Gastrocnemius medialis (tissue), 4 donors: ENCODE data around the gene GTPBP4. TPM values are rescaled to one million over a fixed set of nuclear protein-coding genes. Genes with fewer than 3 reads are reported as not detected.
A peak's percentile ranks its signal among the peaks of the same experiment; 100 is the strongest.

Source experiments
- ATAC-seq, 2 donors: fragments of 150-250 bp; one replicate each; pipeline ENCODE4 v1.9.1; 2016
- DNase-seq, 2 donors: peaks; one replicate each; pipeline ENCODE4 v3.0.0-alpha.2; 2019
- H3K27ac ChIP-seq, 4 donors: fragments of 200-600 bp; sonication (generic); 1 replicate in 1 of 4; 2 replicates in 3 of 4; pipeline ENCODE4 v1.5.1; 2016 to 2018; ENCODE audit warnings: mild to moderate bottlenecking in 2 of 4, moderate library complexity in 1 of 4
- H3K27me3 ChIP-seq, 3 donors: fragments of 200-600 bp; sonication (generic) in 2 of 3; 1 replicate in 1 of 3; 2 replicates in 2 of 3; pipeline versions ENCODE4 v1.5.1 to v1.6.0; 2016 to 2019; ENCODE audit warnings: mild to moderate bottlenecking in 1 of 3, moderate library complexity in 1 of 3
- H3K36me3 ChIP-seq, 2 donors: fragments of 200-600 bp; sonication (generic) in 1 of 2; one replicate each; pipeline ENCODE4 v1.5.1; 2017 to 2018
- H3K4me1 ChIP-seq, 2 donors: fragments of 200-600 bp; sonication (generic) in 1 of 2; one replicate each; pipeline ENCODE4 v1.5.1; 2016 to 2017; ENCODE audit warnings: mild to moderate bottlenecking in 2 of 2
- H3K4me3 ChIP-seq, 4 donors: fragments of 200-600 bp; sonication (generic) in 3 of 4; 1 replicate in 1 of 4; 2 replicates in 3 of 4; pipeline ENCODE4 v1.5.1; 2016 to 2019; ENCODE audit warnings: mild to moderate bottlenecking in 2 of 4
- H3K9me3 ChIP-seq, 3 donors: fragments of 200-600 bp; sonication (generic) in 2 of 3; 1 replicate in 1 of 3; 2 replicates in 2 of 3; pipeline ENCODE4 v1.5.1; 2016 to 2019
- CTCF ChIP-seq, 5 experiments: fragments of 450-650 bp in 3 of 5; fragments of 200-600 bp in 2 of 5; sonication (generic) in 2 of 5; IDR thresholded peaks in 4 of 5; conservative IDR thresholded peaks in 1 of 5; 1 replicate in 4 of 5; 2 replicates in 1 of 5; pipeline ENCODE4 v1.5.1; 2016 to 2019; ENCODE audit warnings: antibody characterized with exemption in 5 of 5, mild to moderate bottlenecking in 3 of 5, moderate library complexity in 3 of 5
- POLR2A ChIP-seq, 2 donors: fragments of 450-650 bp; IDR thresholded peaks; one replicate each; pipeline ENCODE4 v1.6.1; 2017; ENCODE audit warnings: antibody characterized with exemption in 2 of 2, mild to moderate bottlenecking in 2 of 2, moderate library complexity in 2 of 2
- in situ Hi-C, 4 donors: fragments of 200-750 bp; cut with MboI; loops; one replicate each; pipeline versions ENCODE4 v1.15.0 to v1.8.0; 2017; ENCODE audit warnings: low sequenced_read_pairs in 4 of 4
- intact Hi-C: fragments of 100-400 bp; cut with DNase I; formaldehyde crosslinking; loops from one replicate; pipeline ENCODE4 v1.15.1; 2023; ENCODE audit warnings: low total_unique reads
- total RNA-seq, 4 donors: library from RNA; depleted of rRNA; stranded (reverse); fragments of >200 nt; gene quantifications; one replicate each; pipeline versions ENCODE4 v1.1.0 to v1.2.3, GENCODE V29; 2016

GTPBP4 gene
- total RNA-seq, 4 donors from 2014 or later = 34.7 to 51.5 (median 38.5) TPM

GRCh38 chr10:1040133-1040532 lies 51.9 kb downstream of the GTPBP4 start:
- DNase-seq (no peak), ATAC-seq (no peak)
- no peak for TF ChIP-seq POLR2A (IDR thresholded peaks at IDR 0.05)
- TF ChIP-seq CTCF (IDR thresholded peaks at IDR 0.05 in 4 of 5, conservative IDR thresholded peaks at IDR 0.05 in 1 of 5) = no peak
- peak overlapping the region; percentile 23 to 93 (median 92) for H3K27ac ChIP-seq
- in situ Hi-C loops (no loop called here), intact Hi-C loops (loop anchor here (10.0 kb wide), 2 partner anchors 355 to 415 kb away; partner anchors contain the start of gene DIP2C)
- H3K9me3 ChIP-seq = no peaks in the 10 kb centered on the region
- H3K27me3 ChIP-seq = no peaks in the 10 kb centered on the region
- H3K36me3 ChIP-seq = peaks cover 0 to 38% of the 10 kb centered on the region in 2 donors
- H3K4me1 ChIP-seq = peaks cover 44 to 51% of the 10 kb centered on the region in 2 donors
- no peak overlapping the region for H3K4me3 ChIP-seq

GRCh38 chr10:1041514-1041913 lies 53.3 kb downstream of the GTPBP4 start:
- no peak overlapping the region for H3K4me3 ChIP-seq
- H3K27me3 ChIP-seq = no peaks in the 10 kb centered on the region
- ATAC-seq = no peak
- H3K36me3 ChIP-seq = peaks cover 0 to 38% of the 10 kb centered on the region in 2 donors
- H3K4me1 ChIP-seq = peaks cover 42 to 52% of the 10 kb centered on the region in 2 donors
- in situ Hi-C loops (no loop called here), intact Hi-C loops (loop anchor here (10.0 kb wide), 2 partner anchors 357 to 417 kb away; partner anchors contain the start of gene DIP2C)
- DNase-seq = no peak
- peak overlapping the region; percentile 82 to 93 (median 90) for H3K27ac ChIP-seq
- TF ChIP-seq POLR2A (IDR thresholded peaks at IDR 0.05) = no peak
- TF ChIP-seq CTCF (IDR thresholded peaks at IDR 0.05 in 4 of 5, conservative IDR thresholded peaks at IDR 0.05 in 1 of 5) = no peak
- no peaks in the 10 kb centered on the region for H3K9me3 ChIP-seq

- H3K4me1 ChIP-seq = peaks cover 47 to 52% of the 10 kb centered on the region in 2 donors
- peak in 1 of 2 donors; percentile 47 for DNase-seq
- TF ChIP-seq CTCF (IDR thresholded peaks at IDR 0.05 in 4 of 5, conservative IDR thresholded peaks at IDR 0.05 in 1 of 5) (no peak), POLR2A (IDR thresholded peaks at IDR 0.05) (peak; percentile 15 to 61)
- intact Hi-C loops = loop anchor here (10.0 kb wide), 2 partner anchors 359 to 419 kb away; partner anchors contain the start of gene DIP2C
- peak; percentile 18 to 31 for ATAC-seq
- H3K36me3 ChIP-seq = peaks cover 0 to 34% of the 10 kb centered on the region in 2 donors
- peak overlapping the region; percentile 82 to 93 (median 90) for H3K27ac ChIP-seq
- H3K9me3 ChIP-seq = no peaks in the 10 kb centered on the region
- in situ Hi-C loops = no loop called here
- peak overlapping the region in 2 of 4 donors; percentile 15 to 23 for H3K4me3 ChIP-seq
- no peaks in the 10 kb centered on the region for H3K27me3 ChIP-seq
These were observed 55.3 kb downstream of the GTPBP4 start for GRCh38 chr10:1043532-1043995.

GRCh38 chr10:1044146-1044545 lies 55.9 kb downstream of the GTPBP4 start:
- peak; percentile 38 to 47 for ATAC-seq
- H3K9me3 ChIP-seq = no peaks in the 10 kb centered on the region
- peaks cover 47 to 52% of the 10 kb centered on the region in 2 donors for H3K4me1 ChIP-seq
- peak in 1 of 2 donors; percentile 55 for DNase-seq
- peak overlapping the region; percentile 82 to 93 (median 90) for H3K27ac ChIP-seq
- H3K36me3 ChIP-seq = peaks cover 0 to 34% of the 10 kb centered on the region in 2 donors
- in situ Hi-C loops (no loop called here), intact Hi-C loops (loop anchor here (10.0 kb wide), 2 partner anchors 359 to 419 kb away; partner anchors contain the start of gene DIP2C)
- H3K27me3 ChIP-seq = no peaks in the 10 kb centered on the region
- peak overlapping the region in 2 of 4 donors; percentile 15 to 23 for H3K4me3 ChIP-seq
- TF ChIP-seq POLR2A (IDR thresholded peaks at IDR 0.05) (no peak), CTCF (IDR thresholded peaks at IDR 0.05 in 4 of 5, conservative IDR thresholded peaks at IDR 0.05 in 1 of 5) (no peak)
